ENCODE measurements around the gene OR2F1.

The OR2F1 gene

DNA sequence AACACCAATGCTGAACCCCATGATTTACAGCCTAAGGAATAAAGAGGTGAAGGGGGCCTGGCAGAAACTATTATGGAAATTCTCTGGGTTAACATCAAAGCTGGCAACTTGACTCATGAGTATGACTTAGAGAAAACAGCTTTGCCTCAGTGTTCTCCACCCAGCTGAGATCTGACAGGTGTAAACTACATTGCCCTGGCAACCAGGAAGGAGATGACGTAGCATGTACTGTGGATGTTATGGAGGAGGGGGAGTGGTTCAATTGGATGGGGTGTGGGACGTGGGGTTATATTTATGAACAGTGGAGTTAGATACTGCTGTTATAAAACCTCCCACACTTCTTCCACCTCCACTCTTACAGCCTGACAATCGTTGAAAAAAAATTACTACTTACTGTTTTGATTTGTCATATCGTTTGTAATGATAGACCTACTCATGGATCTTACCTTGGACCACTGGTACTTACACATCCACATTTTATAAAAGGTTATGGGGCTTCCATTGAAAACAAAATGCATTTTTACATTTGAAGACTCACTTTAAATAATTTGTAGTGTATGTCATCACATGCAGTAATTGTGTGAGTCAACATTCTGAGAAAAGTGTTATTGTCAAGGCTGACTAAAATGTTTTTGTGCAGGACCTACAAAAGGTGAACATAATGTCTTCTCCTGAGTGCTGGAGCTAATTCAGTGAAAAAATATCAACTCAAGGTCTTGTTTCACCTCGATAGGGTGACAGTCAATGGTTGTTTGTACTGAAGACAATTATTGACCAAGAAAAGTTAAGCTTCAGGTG lies 6.4 kb downstream of the OR2F1 start:
- Histone ChIP-seq H3K79me2 (ENCODE audit: insufficient read depth, low read depth) (no peaks in the 10 kb centered on the region), H3K4me2 (no peak overlapping the region), H4K20me1 (ENCODE audit: insufficient read depth) (no peaks in the 10 kb centered on the region), H3K9ac (no peak overlapping the region), H3K27ac (no peak overlapping the region), H3K4me3 (IDR thresholded peaks at IDR 0.05; ENCODE audit: insufficient read depth, low read depth, low read length) (no peak overlapping the region), H2AFZ (ENCODE audit: low read depth) (no peak overlapping the region), H3K4me1 (ENCODE audit: low read depth, poor library complexity, severe bottlenecking) (no peaks in the 10 kb centered on the region), H3K27me3 (ENCODE audit: insufficient read depth, low read depth) (no peaks in the 10 kb centered on the region), H3K36me3 (ENCODE audit: insufficient read depth) (no peaks in the 10 kb centered on the region)
- TF ChIP-seq, protein P1, sequence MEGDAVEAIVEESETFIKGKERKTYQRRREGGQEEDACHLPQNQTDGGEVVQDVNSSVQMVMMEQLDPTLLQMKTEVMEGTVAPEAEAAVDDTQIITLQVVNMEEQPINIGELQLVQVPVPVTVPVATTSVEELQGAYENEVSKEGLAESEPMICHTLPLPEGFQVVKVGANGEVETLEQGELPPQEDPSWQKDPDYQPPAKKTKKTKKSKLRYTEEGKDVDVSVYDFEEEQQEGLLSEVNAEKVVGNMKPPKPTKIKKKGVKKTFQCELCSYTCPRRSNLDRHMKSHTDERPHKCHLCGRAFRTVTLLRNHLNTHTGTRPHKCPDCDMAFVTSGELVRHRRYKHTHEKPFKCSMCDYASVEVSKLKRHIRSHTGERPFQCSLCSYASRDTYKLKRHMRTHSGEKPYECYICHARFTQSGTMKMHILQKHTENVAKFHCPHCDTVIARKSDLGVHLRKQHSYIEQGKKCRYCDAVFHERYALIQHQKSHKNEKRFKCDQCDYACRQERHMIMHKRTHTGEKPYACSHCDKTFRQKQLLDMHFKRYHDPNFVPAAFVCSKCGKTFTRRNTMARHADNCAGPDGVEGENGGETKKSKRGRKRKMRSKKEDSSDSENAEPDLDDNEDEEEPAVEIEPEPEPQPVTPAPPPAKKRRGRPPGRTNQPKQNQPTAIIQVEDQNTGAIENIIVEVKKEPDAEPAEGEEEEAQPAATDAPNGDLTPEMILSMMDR (conservative IDR thresholded peaks at IDR 0.05; ENCODE audit: low read depth, low read length): no peak

DNA sequence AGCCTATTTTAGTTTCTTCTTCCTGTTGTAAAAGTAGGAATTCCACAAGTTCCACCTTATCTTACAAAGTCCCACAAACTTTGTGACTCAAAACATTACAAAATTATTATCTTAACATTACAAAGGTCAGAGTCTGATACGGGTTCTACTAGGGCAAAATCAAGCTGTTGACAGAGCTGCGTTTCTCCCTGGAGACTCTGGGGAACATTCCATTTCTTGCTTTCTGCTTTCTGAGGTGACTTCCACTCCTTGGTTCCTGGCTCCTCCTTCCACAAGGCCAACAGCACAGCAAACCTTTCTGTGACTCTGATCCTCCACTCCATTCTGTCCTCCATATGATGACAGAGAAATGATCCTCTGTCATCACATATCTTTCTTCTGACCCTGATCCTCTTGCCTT lies 10.6 kb downstream of the OR2F1 start:
- H3K9ac ChIP-seq: no peak overlapping the region
- H3K27ac ChIP-seq: no peak overlapping the region
- H3K36me3 ChIP-seq (ENCODE audit: insufficient read depth): no peaks in the 10 kb centered on the region
- no peak overlapping the region for H3K4me2 ChIP-seq
- no peaks in the 10 kb centered on the region for H3K27me3 ChIP-seq (ENCODE audit: insufficient read depth, low read depth)
- no peak overlapping the region for H3K4me3 ChIP-seq (IDR thresholded peaks at IDR 0.05; ENCODE audit: insufficient read depth, low read depth, low read length)
- no peaks in the 10 kb centered on the region for H3K79me2 ChIP-seq (ENCODE audit: insufficient read depth, low read depth)
- no peaks in the 10 kb centered on the region for H4K20me1 ChIP-seq (ENCODE audit: insufficient read depth)
- no peak overlapping the region for H2AFZ ChIP-seq (ENCODE audit: low read depth)
- TF ChIP-seq, protein P1 (conservative IDR thresholded peaks at IDR 0.05; ENCODE audit: low read depth, low read length): no peak
- H3K4me1 ChIP-seq (ENCODE audit: low read depth, poor library complexity, severe bottlenecking): no peaks in the 10 kb centered on the region

DNA sequence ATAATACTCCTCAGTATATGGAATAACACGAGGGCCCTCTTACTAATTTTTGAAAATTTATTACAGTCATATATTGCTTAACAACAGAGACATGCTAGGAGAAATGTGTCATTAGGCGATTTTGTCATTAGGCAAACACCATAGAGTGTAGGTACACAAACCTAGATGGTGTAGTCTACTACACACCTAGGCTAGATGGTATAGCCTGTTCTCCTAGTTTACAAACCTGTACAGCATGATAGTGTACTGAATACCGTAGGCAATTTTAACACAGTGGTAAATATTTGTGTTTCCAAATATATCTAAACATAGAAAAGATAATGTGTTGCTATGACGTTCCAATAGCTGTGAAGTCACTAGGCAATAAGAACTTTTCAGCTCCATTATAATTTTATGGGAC lies 12.8 kb downstream of the OR2F1 start:
- no peak overlapping the region for H2AFZ ChIP-seq (ENCODE audit: low read depth)
- H3K27ac ChIP-seq: no peak overlapping the region
- H3K9ac ChIP-seq: no peak overlapping the region
- no peaks in the 10 kb centered on the region for H3K27me3 ChIP-seq (ENCODE audit: insufficient read depth, low read depth)
- no peaks in the 10 kb centered on the region for H3K36me3 ChIP-seq (ENCODE audit: insufficient read depth)
- H3K4me3 ChIP-seq (IDR thresholded peaks at IDR 0.05; ENCODE audit: insufficient read depth, low read depth, low read length): no peak overlapping the region
- no peaks in the 10 kb centered on the region for H3K4me1 ChIP-seq (ENCODE audit: low read depth, poor library complexity, severe bottlenecking)
- no peaks in the 10 kb centered on the region for H4K20me1 ChIP-seq (ENCODE audit: insufficient read depth)
- H3K4me2 ChIP-seq: no peak overlapping the region
- TF ChIP-seq, protein P1 (conservative IDR thresholded peaks at IDR 0.05; ENCODE audit: low read depth, low read length): no peak
- H3K79me2 ChIP-seq (ENCODE audit: insufficient read depth, low read depth): no peaks in the 10 kb centered on the region

DNA sequence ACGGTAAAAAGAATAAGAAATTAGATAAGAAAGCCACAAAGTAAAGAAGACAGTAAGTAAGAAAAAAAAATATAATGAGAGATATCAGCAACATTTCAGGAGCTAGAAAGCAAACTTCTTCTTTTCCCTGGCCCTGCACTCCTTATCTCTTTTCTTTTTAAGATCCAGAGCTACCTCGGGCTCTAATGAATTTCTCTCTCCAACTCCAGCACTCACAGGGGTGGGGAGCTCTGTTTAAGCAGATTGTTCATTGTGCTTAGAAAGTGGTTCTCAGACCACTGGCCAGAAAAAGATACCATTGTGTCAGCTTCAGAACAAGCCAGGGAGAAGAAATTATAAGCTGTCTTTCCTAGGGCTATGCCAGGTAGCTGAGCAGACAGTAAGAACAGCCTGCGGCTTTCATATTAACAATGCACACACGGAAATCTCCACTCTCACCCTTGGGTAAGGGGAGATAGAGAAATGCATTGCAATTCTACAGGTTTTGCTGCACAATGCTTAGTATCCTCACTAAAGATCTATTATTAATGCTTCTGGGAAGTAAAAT lies 19.3 kb downstream of the OR2F1 start:
- H3K27ac ChIP-seq: no peak overlapping the region
- H2AFZ ChIP-seq (ENCODE audit: low read depth): no peak overlapping the region
- no peak overlapping the region for H3K4me2 ChIP-seq
- no peaks in the 10 kb centered on the region for H3K79me2 ChIP-seq (ENCODE audit: insufficient read depth, low read depth)
- no peaks in the 10 kb centered on the region for H3K36me3 ChIP-seq (ENCODE audit: insufficient read depth)
- no peaks in the 10 kb centered on the region for H4K20me1 ChIP-seq (ENCODE audit: insufficient read depth)
- no peaks in the 10 kb centered on the region for H3K27me3 ChIP-seq (ENCODE audit: insufficient read depth, low read depth)
- no peak overlapping the region for H3K9ac ChIP-seq
- H3K4me1 ChIP-seq (ENCODE audit: low read depth, poor library complexity, severe bottlenecking): no peaks in the 10 kb centered on the region
- TF ChIP-seq, protein P1 (conservative IDR thresholded peaks at IDR 0.05; ENCODE audit: low read depth, low read length): no peak
- H3K4me3 ChIP-seq (IDR thresholded peaks at IDR 0.05; ENCODE audit: insufficient read depth, low read depth, low read length): no peak overlapping the region

All from KMS-11 (cell line).